ENCODE data around the gene GPR162. TPM values are rescaled to one million over a fixed set of nuclear protein-coding genes. Genes with fewer than 3 reads are reported as not detected.
A peak's percentile ranks its signal among the peaks of the same experiment; 100 is the strongest.

GPR162 gene
- total RNA-seq, 1 experiment from 2014 or later: 18.3 TPM

- H3K36me3 ChIP-seq (ENCODE audit: insufficient read depth, low read length, poor library complexity, severe bottlenecking): peaks cover 48% of the 10 kb centered on the region
- H3K9me3 ChIP-seq (ENCODE audit: low read depth, low read length, poor library complexity, severe bottlenecking): no peaks in the 10 kb centered on the region
- BruUV-seq (replicated peaks): TSS peak; percentile 68
- ChIA-PET POLR2A (ENCODE audit: low non-redundant PET) (interaction anchor here (0.6 to 1.4 kb wide), 5 partner anchors 9 to 170 kb away, joined by 3 to 9 read pairs (median 5); partner anchors contain the start of genes C12orf57, RNU7-1 and TPI1), CTCF (interaction anchor here (0.5 to 2.9 kb wide), 6 partner anchors 17 to 163 kb away, joined by 3 to 13 read pairs (median 4); partner anchors contain the start of genes SPSB2 and ZNF384)
- peak within 1 kb of the TSS; percentile 67 for H3K4me3 ChIP-seq (ENCODE audit: low read depth, low read length, poor library complexity, severe bottlenecking)
- intact Hi-C loops (cut with micrococcal nuclease; ENCODE audit: unreplicated experiment): loop anchor here (2.0 kb wide), 1 partner anchor 15 kb away; the partner anchor contains the start of gene TPI1
- peaks cover 24% of the 10 kb centered on the region for H3K4me1 ChIP-seq (ENCODE audit: insufficient read depth, low read length, poor library complexity, severe bottlenecking)
- TF ChIP-seq EZH2 (IDR thresholded peaks at IDR 0.05; ENCODE audit: borderline replicate concordance, low read depth, low read length, poor library complexity, severe bottlenecking) (no peak), CTCF (conservative IDR thresholded peaks at IDR 0.05; ENCODE audit: low read depth, low read length) (no peak)
- H3K27me3 ChIP-seq (replicated peaks; ENCODE audit: insufficient read depth, low read depth, low read length, poor library complexity): no peaks in the 10 kb centered on the region
- DNase-seq (ENCODE audit: low spot score): peak; percentile 100
- peak within 1 kb of the TSS; percentile 81 for H3K27ac ChIP-seq (ENCODE audit: low read depth, low read length, poor library complexity, severe bottlenecking)
Measured at GRCh38 chr12:6851921-6852650, 30.5 kb downstream of the GPR162 start, which contains the start of gene USP5. Gene USP5, plus strand, starts transcription at chr12:6852150. Its CDS starts 30 bp downstream, at chr12:6852180.

- ChIA-PET POLR2A (ENCODE audit: low non-redundant PET) (interaction anchor here (0.6 to 1.4 kb wide), 6 partner anchors 10 to 171 kb away, joined by 3 to 9 read pairs (median 4); partner anchors contain the start of genes C12orf57, RNU7-1 and TPI1), CTCF (interaction anchor here (0.6 to 2.9 kb wide), 6 partner anchors 17 to 226 kb away, joined by 3 to 13 read pairs (median 4); partner anchors contain the start of gene SPSB2)
- Histone ChIP-seq H3K4me1 (ENCODE audit: insufficient read depth, low read length, poor library complexity, severe bottlenecking) (peaks cover 24% of the 10 kb centered on the region), H3K4me3 (ENCODE audit: low read depth, low read length, poor library complexity, severe bottlenecking) (peak overlapping the region; percentile 67), H3K27me3 (replicated peaks; ENCODE audit: insufficient read depth, low read depth, low read length, poor library complexity) (no peaks in the 10 kb centered on the region), H3K27ac (ENCODE audit: low read depth, low read length, poor library complexity, severe bottlenecking) (peak overlapping the region; percentile 81), H3K36me3 (ENCODE audit: insufficient read depth, low read length, poor library complexity, severe bottlenecking) (peaks cover 48% of the 10 kb centered on the region), H3K9me3 (ENCODE audit: low read depth, low read length, poor library complexity, severe bottlenecking) (no peaks in the 10 kb centered on the region)
- TF ChIP-seq CTCF (conservative IDR thresholded peaks at IDR 0.05; ENCODE audit: low read depth, low read length): no peak
- no peak for TF ChIP-seq EZH2 (IDR thresholded peaks at IDR 0.05; ENCODE audit: borderline replicate concordance, low read depth, low read length, poor library complexity, severe bottlenecking)
- BruUV-seq (replicated peaks): no TSS peak
- intact Hi-C loops (cut with micrococcal nuclease; ENCODE audit: unreplicated experiment): loop anchor here (2.0 kb wide), 1 partner anchor 14 kb away; the partner anchor contains the start of gene TPI1
- DNase-seq (ENCODE audit: low spot score): peak; percentile 71
Measured at GRCh38 chr12:6852651-6853354, 31.2 kb downstream of the GPR162 start.

- peaks cover 50% of the 10 kb centered on the region for H3K36me3 ChIP-seq (ENCODE audit: insufficient read depth, low read length, poor library complexity, severe bottlenecking)
- ChIA-PET POLR2A (ENCODE audit: low non-redundant PET) (interaction anchor here (0.6 kb wide), 1 partner anchor 19 kb away, joined by 3 read pairs; no protein-coding TSS in a partner anchor), CTCF (interaction anchor here (2.9 kb wide), 1 partner anchor 18 kb away, joined by 13 read pairs; the partner anchor contains the start of gene SPSB2)
- DNase-seq (ENCODE audit: low spot score): no peak
- intact Hi-C loops (cut with micrococcal nuclease; ENCODE audit: unreplicated experiment): loop anchor here (2.0 kb wide), 1 partner anchor 13 kb away; the partner anchor contains the start of gene TPI1
- peak overlapping the region; percentile 67 for H3K4me3 ChIP-seq (ENCODE audit: low read depth, low read length, poor library complexity, severe bottlenecking)
- BruUV-seq (replicated peaks): no TSS peak
- H3K27me3 ChIP-seq (replicated peaks; ENCODE audit: insufficient read depth, low read depth, low read length, poor library complexity): no peaks in the 10 kb centered on the region
- TF ChIP-seq EZH2 (IDR thresholded peaks at IDR 0.05; ENCODE audit: borderline replicate concordance, low read depth, low read length, poor library complexity, severe bottlenecking) (no peak), CTCF (conservative IDR thresholded peaks at IDR 0.05; ENCODE audit: low read depth, low read length) (no peak)
- no peaks in the 10 kb centered on the region for H3K9me3 ChIP-seq (ENCODE audit: low read depth, low read length, poor library complexity, severe bottlenecking)
- H3K4me1 ChIP-seq (ENCODE audit: insufficient read depth, low read length, poor library complexity, severe bottlenecking): peaks cover 24% of the 10 kb centered on the region
- peak overlapping the region; percentile 81 for H3K27ac ChIP-seq (ENCODE audit: low read depth, low read length, poor library complexity, severe bottlenecking)
Measured at GRCh38 chr12:6853626-6854025, 32.0 kb downstream of the GPR162 start.

All from A673 (cell line).